ENCODE data around the gene NT5DC1.

The NT5DC1 gene

GRCh38 chr6:116200619-116201249 is 100.1 kb downstream of the NT5DC1 start:
- no peak for DNase-seq

DNA sequence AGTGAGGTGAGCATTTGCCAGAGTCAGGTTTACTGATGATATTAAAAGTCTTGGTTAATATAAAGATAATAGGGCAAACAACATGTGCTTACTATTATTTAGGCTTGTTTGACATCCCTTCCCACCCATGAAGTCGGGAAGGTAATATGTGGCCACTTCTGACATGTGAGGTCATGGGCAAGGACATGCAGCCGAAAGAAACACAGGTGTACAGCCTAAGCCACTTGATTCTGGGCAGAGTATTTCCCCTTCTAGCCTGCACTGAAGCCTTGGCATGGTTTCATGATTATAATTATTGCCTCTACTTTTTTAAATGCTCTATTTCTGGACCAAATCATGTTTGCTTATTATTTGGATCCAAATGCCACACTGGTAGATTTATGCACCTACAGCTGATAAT is 100.9 kb downstream of the NT5DC1 start:
- DNase-seq: no peak

GRCh38 chr6:116205281-116205680 is 104.6 kb downstream of the NT5DC1 start:
- no peak for DNase-seq

- DNase-seq: no peak
Observed at GRCh38 chr6:116206231-116206903, 105.7 kb downstream of the NT5DC1 start.

DNA sequence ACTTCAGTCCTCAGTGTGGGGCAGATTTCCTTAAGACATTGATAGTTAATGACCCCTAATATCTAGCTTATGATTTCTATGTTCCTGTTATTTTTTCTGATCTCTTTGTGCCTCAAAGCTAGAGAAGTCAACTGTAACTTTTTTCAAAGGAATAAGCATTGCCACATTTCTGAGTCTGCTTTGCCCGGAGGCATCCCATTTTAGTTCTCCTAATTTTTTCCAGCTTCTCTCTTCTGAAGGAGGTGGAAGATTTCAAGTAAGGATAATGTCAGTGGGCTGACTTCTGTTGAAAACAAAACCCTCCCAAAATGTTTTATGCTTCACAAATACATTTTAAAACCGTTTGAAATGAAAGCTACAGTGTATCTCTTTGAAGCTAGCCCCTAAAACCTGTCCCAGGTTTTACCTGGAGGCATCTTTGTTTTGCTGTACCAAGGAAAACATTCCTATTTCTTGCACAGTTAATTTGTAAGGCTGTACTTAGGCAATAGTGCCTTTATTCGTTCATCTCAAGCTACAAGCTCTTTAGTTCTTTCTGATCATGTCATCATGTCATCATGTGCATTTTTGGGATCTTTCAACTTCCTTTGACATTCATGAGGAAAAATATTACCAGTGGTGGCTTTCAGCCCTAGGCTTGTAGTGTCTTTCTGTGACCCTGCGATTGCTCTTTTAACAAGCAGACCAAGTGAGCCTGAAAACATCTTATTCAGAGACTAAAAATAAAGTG is 107.6 kb downstream of the NT5DC1 start:
- DNase-seq: no peak

GRCh38 chr6:116210316-116210715 is 109.7 kb downstream of the NT5DC1 start:
- no peak for DNase-seq

GRCh38 chr6:116210750-116211425 is 110.2 kb downstream of the NT5DC1 start:
- no peak for DNase-seq

DNA sequence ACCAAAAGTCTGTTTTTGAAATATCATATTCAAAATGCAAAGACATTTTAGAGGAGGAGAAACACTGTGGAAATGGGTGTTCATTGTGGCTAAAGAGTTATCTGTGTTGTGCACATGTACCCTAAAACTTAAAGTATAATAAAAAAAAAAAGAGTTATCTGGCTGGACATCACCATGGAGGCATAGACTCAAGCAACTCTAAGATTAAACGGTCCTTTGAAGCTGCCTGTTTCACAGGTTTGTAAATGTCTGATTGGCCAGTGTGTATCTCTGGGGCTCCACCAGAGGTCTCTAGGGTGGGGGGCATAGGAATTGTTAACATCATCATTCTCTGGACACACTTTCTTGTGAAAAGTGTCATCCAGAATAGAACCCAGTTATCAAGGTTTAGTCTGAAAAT is 114.0 kb downstream of the NT5DC1 start:
- DNase-seq: no peak

- no peak for DNase-seq
Observed at GRCh38 chr6:116215414-116215813, 114.8 kb downstream of the NT5DC1 start.

- DNase-seq: no peak
Observed at GRCh38 chr6:116217069-116217468, 116.4 kb downstream of the NT5DC1 start.

GRCh38 chr6:116218172-116218633 is 117.5 kb downstream of the NT5DC1 start:
- no peak for DNase-seq

DNA sequence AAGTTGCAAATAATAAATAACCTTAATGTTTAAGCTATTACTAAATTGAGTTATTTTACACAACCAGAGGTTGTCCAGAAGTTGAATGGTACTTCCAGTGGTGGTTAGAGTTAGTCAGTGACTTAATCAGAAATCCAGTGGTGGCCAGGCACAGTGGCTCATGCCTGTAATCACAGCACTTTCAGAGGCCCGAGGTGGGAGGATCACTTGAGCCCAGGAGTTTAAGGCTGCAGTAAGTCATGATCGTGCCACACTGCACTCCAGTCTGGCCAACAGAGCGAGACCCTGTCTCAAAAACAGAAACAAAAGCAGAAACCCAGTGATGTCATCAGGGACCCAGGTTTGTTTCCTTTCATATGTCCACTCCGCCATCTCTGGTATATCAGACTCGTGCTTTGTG is 118.2 kb downstream of the NT5DC1 start:
- no peak for DNase-seq

- no peak for DNase-seq
Observed at GRCh38 chr6:116221067-116221466, 120.4 kb downstream of the NT5DC1 start.

DNA sequence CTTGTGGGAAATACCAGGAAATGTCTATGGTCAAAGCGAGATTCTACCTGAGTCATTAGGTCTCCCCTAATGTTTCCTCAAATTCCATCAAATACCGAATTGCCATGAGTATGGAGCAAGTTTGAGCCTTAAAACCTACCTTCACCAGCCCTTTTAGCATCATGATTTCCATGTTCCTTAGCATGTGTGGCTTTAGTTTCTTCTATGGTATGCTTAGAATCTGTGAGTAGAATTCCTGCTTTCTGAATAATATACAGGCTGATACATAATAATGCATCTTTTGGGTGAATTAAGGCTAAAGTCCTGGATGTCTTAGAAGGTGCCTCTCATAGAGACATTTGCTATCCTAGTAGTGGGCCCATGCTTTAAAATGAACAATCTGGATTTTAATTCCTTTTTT is 121.3 kb downstream of the NT5DC1 start:
- DNase-seq: no peak

DNA sequence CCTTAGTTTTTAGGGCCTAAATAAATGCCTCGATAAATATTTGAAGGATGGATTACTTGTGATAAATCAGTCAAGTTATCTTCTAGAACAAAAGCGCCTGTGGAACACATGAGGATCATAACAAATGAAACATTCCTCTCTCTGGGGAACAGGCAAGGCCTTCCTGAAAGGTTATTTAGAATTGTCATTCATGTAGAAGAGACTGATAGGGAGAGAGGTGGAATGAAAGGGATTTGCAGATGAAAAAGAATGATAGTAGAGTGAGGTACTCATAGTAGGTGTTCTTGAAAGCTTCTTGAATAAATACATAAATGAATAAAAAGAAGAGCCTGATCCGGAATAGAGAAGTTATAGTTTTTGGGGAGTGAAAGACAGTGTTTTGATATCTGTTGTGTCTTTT is 122.7 kb downstream of the NT5DC1 start:
- DNase-seq: no peak

GRCh38 chr6:116229287-116229913 is 128.7 kb downstream of the NT5DC1 start:
- DNase-seq: no peak

DNA sequence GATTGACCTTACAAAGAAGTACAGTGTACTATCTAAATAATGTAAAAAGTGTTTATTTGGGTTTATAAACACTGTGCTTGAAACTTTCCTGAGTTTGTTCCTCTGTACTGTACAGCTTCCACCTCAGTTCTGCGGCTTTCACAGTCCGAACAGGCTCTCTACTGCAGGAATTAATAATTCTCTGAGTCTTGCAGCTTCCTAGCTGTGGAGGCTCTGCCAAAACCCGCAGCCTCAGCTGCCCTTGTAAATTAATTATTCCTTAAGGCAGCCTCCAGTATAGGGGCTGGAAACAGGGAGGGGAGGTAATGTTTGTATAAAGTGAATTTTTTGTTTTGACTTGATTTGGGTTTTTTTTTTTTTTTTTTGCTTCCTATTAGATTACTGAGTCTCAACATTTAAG is 134.0 kb downstream of the NT5DC1 start:
- no peak for DNase-seq

GRCh38 chr6:116238083-116238482 is 137.4 kb downstream of the NT5DC1 start:
- DNase-seq: no peak

DNA sequence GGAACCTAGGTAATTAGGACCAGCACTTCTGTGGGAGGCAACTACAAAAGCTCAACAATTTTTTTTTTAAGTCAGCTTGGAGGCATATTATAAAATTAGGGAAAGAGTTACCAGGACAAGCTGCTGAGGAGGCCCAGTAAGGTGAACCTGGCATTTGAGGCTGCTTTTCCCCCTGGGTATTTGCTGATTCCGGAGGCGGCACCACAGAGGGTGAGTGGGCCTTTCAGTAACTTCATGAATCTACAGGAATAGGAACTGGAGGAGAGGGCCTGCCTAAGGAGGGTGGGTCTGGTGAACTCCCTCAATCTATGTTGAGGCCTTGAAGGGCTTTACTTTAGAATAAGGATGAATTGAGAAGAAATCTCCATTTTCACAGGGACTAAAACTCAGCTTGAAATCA is 138.6 kb downstream of the NT5DC1 start:
- DNase-seq: no peak

GRCh38 chr6:116239856-116240255 is 139.2 kb downstream of the NT5DC1 start:
- DNase-seq: no peak

- DNase-seq: no peak
Observed at GRCh38 chr6:116244284-116244683, 143.6 kb downstream of the NT5DC1 start.

- DNase-seq: no peak
Observed at GRCh38 chr6:116246089-116246488, 145.4 kb downstream of the NT5DC1 start.

DNA sequence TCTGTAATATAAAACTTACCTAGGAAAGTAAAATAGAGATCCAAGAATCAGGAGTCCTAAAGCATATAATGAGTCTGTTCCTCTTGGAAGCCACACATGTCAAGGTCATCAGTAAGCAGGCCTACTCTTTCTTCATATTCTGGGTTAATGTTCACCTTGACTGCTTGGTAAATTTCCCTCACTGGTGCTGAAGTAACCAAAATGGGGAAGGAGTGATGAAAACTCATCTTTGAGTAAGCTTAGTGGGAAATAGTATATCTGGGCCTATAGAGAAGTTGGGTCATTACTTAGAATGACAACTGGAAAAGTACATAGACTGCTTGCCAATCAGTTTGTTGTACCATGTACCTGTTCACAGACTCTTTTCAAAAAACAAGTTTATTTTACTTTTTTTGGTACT is 146.6 kb downstream of the NT5DC1 start:
- DNase-seq: no peak
